NCI-H524 (cell line): ENCODE measurements around the gene WWP2.
"Not testable (repeated sequence)": the region's sequence is repeated elsewhere in the genome, so short reads cannot be mapped to it uniquely, and the experiment has no call there.

Experiments used
- DNase-seq, 2 experiments: peaks; one replicate each; lab custom pipeline; 2025; lab: John Stamatoyannopoulos, UW

The WWP2 gene

GRCh38 chr16:69943241-69944036 is 181.3 kb downstream of the WWP2 start:
- DNase-seq: peak in 1 of 2 experiments; percentile 27

GRCh38 chr16:69950411-69950810 is 188.3 kb downstream of the WWP2 start:
- DNase-seq: not testable (repeated sequence)

GRCh38 chr16:69951017-69951671 is 189.0 kb downstream of the WWP2 start, which contains the start of gene CLEC18A:
Gene CLEC18A (plus strand): TSS chr16:69951334. CDS start chr16:69951367, 33 bp downstream.
- not testable (repeated sequence) for DNase-seq

GRCh38 chr16:69951672-69952031 is 189.5 kb downstream of the WWP2 start:
- not testable (repeated sequence) for DNase-seq

- DNase-seq: not testable (repeated sequence)
These were observed 190.0 kb downstream of the WWP2 start for GRCh38 chr16:69952116-69952515.

- not testable (repeated sequence) for DNase-seq
These were observed 190.6 kb downstream of the WWP2 start for GRCh38 chr16:69952572-69953355.

- not testable (repeated sequence) for DNase-seq
These were observed 192.1 kb downstream of the WWP2 start for GRCh38 chr16:69954241-69954640.

GRCh38 chr16:69963312-69963711 is 201.2 kb downstream of the WWP2 start:
- DNase-seq: not testable (repeated sequence)

- not testable (repeated sequence) for DNase-seq
These were observed 203.0 kb downstream of the WWP2 start for GRCh38 chr16:69964960-69965660.

- DNase-seq: not testable (repeated sequence)
These were observed 203.5 kb downstream of the WWP2 start for GRCh38 chr16:69965661-69966054.

- DNase-seq: not testable (repeated sequence)
These were observed 205.6 kb downstream of the WWP2 start for GRCh38 chr16:69967688-69968087.

GRCh38 chr16:69968125-69968524 is 206.0 kb downstream of the WWP2 start:
- DNase-seq: not testable (repeated sequence)

- not testable (repeated sequence) for DNase-seq
These were observed 207.5 kb downstream of the WWP2 start for GRCh38 chr16:69969657-69970056.

- DNase-seq: not testable (repeated sequence)
These were observed 210.0 kb downstream of the WWP2 start for GRCh38 chr16:69972120-69972519.

- DNase-seq: not testable (repeated sequence)
These were observed 210.8 kb downstream of the WWP2 start for GRCh38 chr16:69972935-69973334.

- DNase-seq: not testable (repeated sequence)
These were observed 223.1 kb downstream of the WWP2 start for GRCh38 chr16:69985196-69985595.
